GM18873 (cell line): Measurements from ENCODE around the gene WFIKKN1.

Experiments used
- ATAC-seq: cut with Tn5 transposase; IDR thresholded peaks from one replicate; pipeline ENCODE4 v1.9.1; 2021; ENCODE audit warnings: mild to moderate bottlenecking, moderate library complexity, moderate number of reproducible peaks; ENCODE audit not compliant: unreplicated experiment, low FRiP score

The WFIKKN1 gene

DNA sequence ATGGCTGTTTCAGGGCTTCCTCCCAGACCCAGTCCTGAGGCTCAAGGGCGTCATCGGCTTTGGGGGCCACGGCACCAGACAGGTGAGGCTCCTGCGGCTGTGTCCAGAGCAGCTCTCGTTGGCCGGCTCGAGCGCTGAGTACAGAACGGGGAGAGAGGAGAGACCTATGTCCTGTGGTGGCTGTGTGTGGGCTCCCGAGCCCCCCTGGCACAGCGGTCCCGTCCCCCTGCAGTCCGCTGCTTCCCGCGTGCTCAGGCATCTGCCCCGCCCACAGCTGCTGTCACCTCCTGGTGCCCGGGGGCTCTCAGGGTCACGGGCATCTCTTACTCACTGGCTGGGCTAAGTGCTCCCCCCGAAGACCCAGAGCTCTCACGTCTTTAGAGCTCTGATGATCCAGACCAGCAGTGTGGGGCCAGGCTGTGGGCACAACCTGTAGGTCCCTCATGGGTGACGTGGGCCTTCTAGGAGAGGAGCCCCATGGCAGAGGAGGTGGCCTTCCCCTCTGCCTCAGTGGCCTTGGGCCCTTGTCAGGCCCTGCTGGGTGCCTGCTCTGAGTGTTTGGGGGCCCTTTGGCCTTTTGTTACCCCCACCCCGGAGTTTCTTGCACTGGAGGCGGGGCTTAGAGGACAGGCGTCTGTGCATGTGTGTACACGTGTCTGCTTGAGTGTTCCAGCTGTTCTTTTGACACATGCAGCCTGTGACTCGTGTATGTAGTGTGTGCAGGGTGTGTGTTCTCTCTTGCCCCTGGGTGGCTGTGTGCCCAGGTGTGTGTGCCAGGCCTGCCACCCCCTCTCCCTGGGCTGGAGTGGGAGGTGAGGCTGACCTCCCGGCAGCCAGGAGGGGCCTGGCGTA is 21.9 kb downstream of the WFIKKN1 start:
- ATAC-seq, result no peak

GRCh38 chr16:654034-654433 is 23.2 kb downstream of the WFIKKN1 start:
- ATAC-seq, result no peak

- no peak for ATAC-seq
Observed at GRCh38 chr16:657487-657886, 26.7 kb downstream of the WFIKKN1 start.

- ATAC-seq, result no peak
Observed at GRCh38 chr16:658679-659571, 28.1 kb downstream of the WFIKKN1 start.

DNA sequence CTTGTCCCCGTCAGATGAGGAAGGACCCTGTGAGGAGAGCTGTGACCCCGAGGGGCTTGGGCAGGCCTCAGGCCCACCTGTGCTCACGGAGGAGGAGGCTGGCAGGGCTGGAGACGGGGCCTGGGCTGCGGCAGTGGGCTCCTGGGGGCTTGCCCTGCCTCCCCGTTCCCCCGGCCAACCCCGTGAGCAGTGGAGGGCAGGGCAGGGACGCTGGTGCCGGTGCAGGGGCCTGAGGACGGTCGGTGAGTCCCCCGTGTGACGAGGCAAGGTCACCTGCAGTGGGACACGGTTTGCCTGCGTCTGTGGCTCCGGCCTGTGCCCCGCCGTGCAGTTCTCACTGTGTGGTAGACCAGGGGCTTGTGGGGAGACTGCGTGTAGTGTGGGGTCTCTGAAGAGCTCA is 28.8 kb downstream of the WFIKKN1 start:
- no peak for ATAC-seq

DNA sequence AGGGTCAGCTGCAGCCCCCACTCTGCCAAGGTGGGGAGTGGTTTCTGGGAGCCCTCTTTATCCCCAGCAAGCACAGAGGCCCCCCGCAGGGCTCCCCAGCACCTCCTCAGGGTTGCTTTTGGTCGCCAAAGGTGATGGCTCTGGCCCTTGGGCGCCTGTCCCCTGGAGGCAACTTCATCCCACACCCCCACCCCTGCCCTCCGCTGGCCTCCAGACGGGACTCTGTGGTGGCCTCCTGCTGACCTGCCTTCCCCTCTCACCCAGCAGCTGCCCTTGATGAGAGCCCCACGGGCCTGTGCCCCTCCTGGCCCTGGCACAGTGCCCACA is 29.3 kb downstream of the WFIKKN1 start:
- ATAC-seq, result no peak

DNA sequence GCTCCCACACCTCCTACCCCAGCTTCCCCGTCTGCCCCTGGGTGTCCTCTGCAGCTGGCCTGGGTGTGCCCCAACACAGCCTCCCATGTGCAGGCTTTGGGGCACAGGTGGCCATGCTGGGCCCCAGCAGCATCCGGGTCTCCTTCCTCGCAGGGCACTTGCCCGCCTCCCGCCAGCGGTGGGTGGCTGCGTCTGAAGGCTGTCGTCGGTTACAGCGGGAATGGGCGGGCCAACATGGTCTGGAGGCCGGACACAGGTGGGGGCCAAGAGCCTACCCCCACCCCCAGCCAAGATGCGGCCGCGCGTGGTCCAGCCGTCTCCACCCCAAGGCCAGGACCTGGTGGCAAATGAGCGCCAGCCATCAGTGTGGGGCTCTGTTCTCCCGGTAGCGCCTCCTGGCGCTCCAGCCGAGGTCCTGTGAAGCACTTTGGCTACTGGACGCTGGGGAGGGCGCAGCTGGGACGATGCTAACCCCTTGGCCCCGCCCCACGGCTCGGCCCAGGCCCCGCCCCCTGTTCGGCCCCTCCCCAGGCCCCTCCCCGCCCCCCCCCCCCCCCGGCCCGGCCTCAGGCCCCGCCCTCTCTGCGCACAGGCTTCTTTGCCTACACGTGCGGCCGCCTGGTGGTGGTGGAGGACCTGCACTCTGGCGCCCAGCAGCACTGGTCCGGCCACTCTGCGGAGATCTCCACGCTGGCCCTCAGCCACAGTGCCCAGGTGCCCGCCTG is 29.8 kb downstream of the WFIKKN1 start:
- no peak for ATAC-seq

DNA sequence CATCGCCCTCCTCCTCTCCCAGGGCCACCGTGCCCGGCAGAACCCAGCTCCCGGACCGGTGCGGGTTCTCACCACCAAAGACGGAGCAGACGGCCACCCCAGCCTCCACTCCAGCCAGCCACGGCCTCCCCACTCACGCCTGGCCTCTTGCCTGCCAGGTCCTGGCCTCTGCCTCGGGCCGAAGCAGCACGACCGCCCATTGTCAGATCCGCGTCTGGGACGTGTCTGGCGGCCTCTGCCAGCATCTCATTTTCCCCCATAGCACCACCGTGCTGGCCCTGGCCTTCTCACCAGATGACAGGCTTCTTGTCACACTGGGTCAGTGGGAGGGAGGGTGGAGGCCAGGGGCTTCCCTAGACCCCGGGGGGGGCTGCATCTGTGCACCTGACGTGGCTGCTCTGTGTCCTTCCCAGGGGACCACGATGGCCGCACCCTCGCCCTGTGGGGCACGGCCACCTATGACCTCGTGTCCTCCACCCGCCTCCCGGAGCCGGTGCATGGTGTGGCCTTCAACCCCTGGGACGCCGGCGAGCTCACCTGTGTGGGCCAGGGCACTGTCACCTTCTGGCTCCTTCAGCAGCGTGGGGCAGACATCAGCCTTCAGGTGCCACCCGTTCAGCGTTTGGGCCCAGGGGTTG is 30.5 kb downstream of the WFIKKN1 start:
- ATAC-seq, result no peak

- no peak for ATAC-seq
Observed at GRCh38 chr16:662095-662494, 31.3 kb downstream of the WFIKKN1 start.

- ATAC-seq, result no peak
Observed at GRCh38 chr16:662597-662996, 31.8 kb downstream of the WFIKKN1 start.

DNA sequence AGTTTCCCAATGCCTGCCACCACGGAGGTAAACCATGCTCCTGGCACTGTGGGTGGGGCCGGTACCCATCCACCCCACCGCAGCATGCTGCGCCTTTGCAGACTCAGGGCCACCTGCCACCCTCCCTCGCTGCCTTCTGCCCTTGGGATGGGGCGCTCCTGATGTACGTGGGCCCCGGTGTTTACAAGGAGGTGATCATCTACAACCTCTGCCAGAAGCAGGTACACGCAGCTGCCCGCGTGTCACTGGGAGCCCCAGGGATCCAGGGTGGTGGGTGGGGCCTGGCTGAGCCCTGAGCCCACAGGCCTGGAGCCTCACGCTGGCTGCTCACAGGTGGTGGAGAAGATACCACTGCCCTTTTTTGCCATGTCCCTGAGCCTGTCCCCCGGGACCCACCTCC is 35.8 kb downstream of the WFIKKN1 start:
- ATAC-seq, result no peak

- no peak for ATAC-seq
Observed at GRCh38 chr16:667113-667779, 36.5 kb downstream of the WFIKKN1 start.

DNA sequence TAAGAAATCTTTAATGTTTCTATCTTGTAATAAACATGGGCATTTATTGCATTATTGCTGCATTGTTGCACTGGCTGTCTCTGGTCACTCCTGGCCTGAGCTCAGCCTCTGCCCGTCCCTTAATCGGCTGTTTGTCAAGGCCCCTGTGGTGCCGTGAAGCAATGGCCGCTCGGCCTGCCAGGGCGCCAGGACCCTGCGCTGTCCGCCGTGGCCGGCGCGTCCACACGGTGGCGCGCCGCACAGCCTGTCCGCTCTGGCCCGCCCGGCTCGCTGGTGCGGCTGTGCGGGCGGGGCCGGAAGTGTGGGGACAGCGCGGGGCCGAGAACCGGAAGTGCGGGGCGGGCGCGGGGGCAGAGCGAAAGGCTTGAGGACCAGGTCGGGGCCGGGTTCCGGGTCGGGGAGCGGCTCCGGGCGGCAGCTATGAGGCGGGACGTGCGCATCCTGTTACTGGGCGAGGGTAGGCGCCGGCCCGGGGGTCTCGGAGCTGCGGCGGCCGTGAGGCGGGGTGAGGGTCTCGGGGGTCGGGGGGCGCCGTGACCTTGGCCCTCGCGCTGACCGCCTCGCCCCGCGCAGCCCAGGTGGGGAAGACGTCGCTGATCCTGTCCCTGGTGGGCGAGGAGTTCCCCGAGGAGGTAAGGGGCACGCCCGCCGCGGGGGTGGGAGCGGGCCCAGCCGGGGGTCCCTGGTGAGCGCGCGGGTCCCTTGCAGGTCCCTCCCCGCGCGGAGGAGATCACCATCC is 37.2 kb downstream of the WFIKKN1 start, which contains the start of gene RHOT2:
Gene RHOT2 (plus strand): TSS at position 353 of the 739 bp plus-strand sequence. CDS start 68 bp downstream, at position 421.
- no peak for ATAC-seq

- ATAC-seq, result no peak
Observed at GRCh38 chr16:668519-669171, 37.9 kb downstream of the WFIKKN1 start.

DNA sequence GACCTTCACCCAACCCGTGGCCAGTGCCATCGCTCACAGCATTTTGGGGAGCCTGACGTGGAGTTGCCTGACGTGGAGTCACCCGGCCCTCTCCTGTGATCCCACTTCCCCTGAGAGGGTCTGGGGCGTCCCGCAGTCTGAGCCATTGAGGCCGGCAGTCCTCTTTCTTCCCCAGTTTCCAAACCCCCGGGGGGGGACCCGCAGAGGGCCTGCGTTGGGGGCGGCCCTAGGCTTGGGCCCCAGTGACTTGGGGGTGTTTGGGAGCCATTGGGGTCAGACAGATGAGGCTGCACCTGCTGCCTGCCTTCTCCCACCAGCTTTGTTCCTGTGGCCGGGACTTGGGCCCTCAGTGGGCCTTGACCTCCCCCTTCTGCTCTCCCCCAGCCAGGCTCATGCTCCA is 38.9 kb downstream of the WFIKKN1 start:
- no peak for ATAC-seq

GRCh38 chr16:670485-671352 is 39.9 kb downstream of the WFIKKN1 start:
- ATAC-seq, result no peak

- no peak for ATAC-seq
Observed at GRCh38 chr16:671353-672131, 40.8 kb downstream of the WFIKKN1 start.
